ENCODE measurements around the gene HDAC10. TPM values are rescaled to one million over a fixed set of nuclear protein-coding genes. Genes with fewer than 3 reads are reported as not detected.
"Not testable (repeated sequence)": the region's sequence is repeated elsewhere in the genome, so short reads cannot be mapped to it uniquely, and the experiment has no call there.

The HDAC10 gene
- total RNA-seq, 2 experiments from 2014 or later: 71.4 to 75.9 TPM

DNA sequence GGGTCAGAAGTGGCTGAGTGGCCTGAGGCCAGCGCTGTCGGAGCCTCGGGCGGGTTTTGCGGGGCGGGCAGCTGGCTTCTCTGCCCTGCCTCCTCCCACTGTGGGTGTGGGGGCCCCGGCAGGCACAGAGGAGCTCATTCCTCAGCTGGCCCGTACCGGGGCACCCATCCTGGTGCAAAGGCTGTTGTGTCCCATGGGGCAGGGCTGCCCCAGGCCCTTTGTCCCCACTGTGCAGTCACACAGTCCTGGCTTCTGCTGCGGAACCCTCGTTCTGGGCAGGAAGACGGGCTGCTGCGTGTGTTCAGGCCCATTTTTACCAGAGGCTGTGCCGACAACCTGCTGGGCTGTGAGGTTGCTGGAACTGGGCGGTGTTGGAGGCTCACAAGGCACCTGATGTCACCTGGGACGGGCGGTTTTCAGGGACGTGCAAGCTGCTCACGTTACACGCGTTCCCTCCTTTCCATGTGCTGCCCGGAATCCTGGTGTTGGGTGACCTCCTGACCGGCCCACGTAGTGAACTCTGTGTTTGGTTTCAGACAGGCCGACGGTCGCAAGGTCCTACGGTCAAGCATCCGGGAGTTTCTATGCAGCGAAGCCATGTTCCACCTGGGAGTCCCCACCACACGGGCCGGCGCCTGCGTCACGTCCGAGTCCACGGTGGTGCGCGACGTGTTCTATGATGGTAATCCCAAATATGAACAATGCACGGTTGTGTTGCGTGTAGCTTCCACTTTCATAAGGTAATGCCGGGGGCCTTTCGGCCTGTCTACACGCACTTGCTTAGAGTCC lies 45.1 kb downstream of the HDAC10 start:
- ATAC-seq (no peak), DNase-seq (no peak)
- ChIA-PET CTCF (interaction anchor here (0.8 to 2.5 kb wide), 4 partner anchors 14 to 56 kb away, joined by 3 to 10 read pairs (median 4); no protein-coding TSS in a partner anchor), POLR2A (interaction anchor here (1.1 to 1.8 kb wide), 2 partner anchors 15 to 100 kb away, joined by 3 to 6 read pairs; no protein-coding TSS in a partner anchor)
- Mint-ChIP-seq H3K36me3 (ENCODE audit: low read depth) (peaks cover 35% of the 10 kb centered on the region), H3K9me3 (ENCODE audit: insufficient read depth) (no peaks in the 10 kb centered on the region), H3K4me3 (no peak overlapping the region), H3K27me3 (ENCODE audit: low read depth) (no peaks in the 10 kb centered on the region), H3K4me1 (ENCODE audit: low read depth) (peaks cover 30% of the 10 kb centered on the region), H3K27ac (no peak overlapping the region)

DNA sequence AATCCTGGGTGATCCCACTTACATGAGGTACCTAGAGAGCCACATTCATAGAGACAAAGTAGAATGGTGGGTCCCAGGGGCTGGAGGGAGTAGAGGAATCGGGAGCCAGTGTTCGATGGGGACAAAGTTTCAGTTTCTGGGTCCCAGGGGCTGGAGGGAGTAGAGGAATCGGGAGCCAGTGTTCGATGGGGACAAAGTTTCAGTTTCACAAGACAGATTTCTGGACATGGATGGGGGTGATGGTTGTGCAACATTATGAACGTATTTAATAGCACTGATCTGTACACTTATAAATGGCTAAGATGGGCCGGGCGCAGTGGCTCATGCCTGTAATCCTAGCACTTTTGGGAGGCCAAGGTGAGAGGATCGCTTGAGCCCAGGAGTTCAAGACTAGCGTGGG lies 46.1 kb downstream of the HDAC10 start:
- Mint-ChIP-seq H3K36me3 (ENCODE audit: low read depth) (peaks cover 31% of the 10 kb centered on the region), H3K4me1 (ENCODE audit: low read depth) (peaks cover 30% of the 10 kb centered on the region), H3K27ac (peak overlapping the region; percentile 56)
- CTCF ChIA-PET: interaction anchor here (2.5 kb wide), 1 partner anchor 13 kb away, joined by 10 read pairs; no protein-coding TSS in a partner anchor
- DNase-seq; H3K4me3 Mint-ChIP-seq; H3K9me3 Mint-ChIP-seq (ENCODE audit: insufficient read depth); H3K27me3 Mint-ChIP-seq (ENCODE audit: low read depth); ATAC-seq: not testable (repeated sequence)
- POLR2A ChIA-PET: interaction anchor here (1.1 kb wide), 1 partner anchor 99 kb away, joined by 3 read pairs; no protein-coding TSS in a partner anchor

- DNase-seq (no peak), ATAC-seq (no peak)
- Mint-ChIP-seq H3K4me1 (ENCODE audit: low read depth) (peaks cover 28% of the 10 kb centered on the region), H3K36me3 (ENCODE audit: low read depth) (peaks cover 28% of the 10 kb centered on the region), H3K4me3 (no peak overlapping the region), H3K27ac (peak overlapping the region; percentile 56), H3K27me3 (ENCODE audit: low read depth) (no peaks in the 10 kb centered on the region), H3K9me3 (ENCODE audit: insufficient read depth) (no peaks in the 10 kb centered on the region)
- ChIA-PET POLR2A (no interaction called here), CTCF (interaction anchor here (1.5 kb wide), 1 partner anchor 32 kb away, joined by 3 read pairs; no protein-coding TSS in a partner anchor)
These were observed 46.5 kb downstream of the HDAC10 start for GRCh38 chr22:50204571-50204970.

DNA sequence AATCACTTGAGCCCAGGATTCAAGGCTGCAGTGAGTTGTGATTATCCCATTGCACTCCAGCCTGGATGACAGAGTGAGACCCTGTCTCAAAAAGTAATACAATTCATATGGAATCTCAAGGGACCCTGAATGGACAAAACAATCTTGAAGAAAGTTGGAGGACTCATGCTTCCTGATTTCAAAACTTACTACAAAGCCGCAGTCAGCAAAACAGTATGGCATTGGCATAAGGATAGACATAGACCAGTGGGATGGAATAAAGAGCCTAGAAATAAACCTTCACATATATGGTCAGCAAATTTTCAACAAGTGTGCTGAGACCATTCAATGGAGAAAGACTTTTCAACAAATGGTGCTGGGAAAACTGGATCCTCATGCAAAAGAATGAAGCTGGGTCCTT lies 47.8 kb downstream of the HDAC10 start:
- H3K4me1 Mint-ChIP-seq (ENCODE audit: low read depth): peaks cover 31% of the 10 kb centered on the region
- no peak overlapping the region for H3K4me3 Mint-ChIP-seq
- no peaks in the 10 kb centered on the region for H3K27me3 Mint-ChIP-seq (ENCODE audit: low read depth)
- DNase-seq (no peak), ATAC-seq (no peak)
- H3K9me3 Mint-ChIP-seq (ENCODE audit: insufficient read depth): no peaks in the 10 kb centered on the region
- H3K36me3 Mint-ChIP-seq (ENCODE audit: low read depth): peaks cover 31% of the 10 kb centered on the region
- ChIA-PET CTCF (interaction anchor here (1.0 to 1.5 kb wide), 4 partner anchors 13 to 54 kb away, joined by 3 to 6 read pairs (median 4); no protein-coding TSS in a partner anchor), POLR2A (interaction anchor here (3.4 kb wide), 1 partner anchor 13 kb away, joined by 17 read pairs; no protein-coding TSS in a partner anchor)
- H3K27ac Mint-ChIP-seq: no peak overlapping the region

GRCh38 chr22:50202130-50202666 lies 48.9 kb downstream of the HDAC10 start:
- peak overlapping the region; percentile 70 for H3K27ac Mint-ChIP-seq
- H3K9me3 Mint-ChIP-seq (ENCODE audit: insufficient read depth): no peaks in the 10 kb centered on the region
- peak overlapping the region; percentile 82 for H3K4me3 Mint-ChIP-seq
- DNase-seq: no peak
- ChIA-PET CTCF (interaction anchor here (1.4 kb wide), 1 partner anchor 9 kb away, joined by 4 read pairs; no protein-coding TSS in a partner anchor), POLR2A (interaction anchor here (0.9 to 3.4 kb wide), 3 partner anchors 12 to 20 kb away, joined by 3 to 17 read pairs (median 3); no protein-coding TSS in a partner anchor)
- peaks cover 35% of the 10 kb centered on the region for H3K36me3 Mint-ChIP-seq (ENCODE audit: low read depth)
- peaks cover 25% of the 10 kb centered on the region for H3K4me1 Mint-ChIP-seq (ENCODE audit: low read depth)
- ATAC-seq: no peak
- no peaks in the 10 kb centered on the region for H3K27me3 Mint-ChIP-seq (ENCODE audit: low read depth)

DNA sequence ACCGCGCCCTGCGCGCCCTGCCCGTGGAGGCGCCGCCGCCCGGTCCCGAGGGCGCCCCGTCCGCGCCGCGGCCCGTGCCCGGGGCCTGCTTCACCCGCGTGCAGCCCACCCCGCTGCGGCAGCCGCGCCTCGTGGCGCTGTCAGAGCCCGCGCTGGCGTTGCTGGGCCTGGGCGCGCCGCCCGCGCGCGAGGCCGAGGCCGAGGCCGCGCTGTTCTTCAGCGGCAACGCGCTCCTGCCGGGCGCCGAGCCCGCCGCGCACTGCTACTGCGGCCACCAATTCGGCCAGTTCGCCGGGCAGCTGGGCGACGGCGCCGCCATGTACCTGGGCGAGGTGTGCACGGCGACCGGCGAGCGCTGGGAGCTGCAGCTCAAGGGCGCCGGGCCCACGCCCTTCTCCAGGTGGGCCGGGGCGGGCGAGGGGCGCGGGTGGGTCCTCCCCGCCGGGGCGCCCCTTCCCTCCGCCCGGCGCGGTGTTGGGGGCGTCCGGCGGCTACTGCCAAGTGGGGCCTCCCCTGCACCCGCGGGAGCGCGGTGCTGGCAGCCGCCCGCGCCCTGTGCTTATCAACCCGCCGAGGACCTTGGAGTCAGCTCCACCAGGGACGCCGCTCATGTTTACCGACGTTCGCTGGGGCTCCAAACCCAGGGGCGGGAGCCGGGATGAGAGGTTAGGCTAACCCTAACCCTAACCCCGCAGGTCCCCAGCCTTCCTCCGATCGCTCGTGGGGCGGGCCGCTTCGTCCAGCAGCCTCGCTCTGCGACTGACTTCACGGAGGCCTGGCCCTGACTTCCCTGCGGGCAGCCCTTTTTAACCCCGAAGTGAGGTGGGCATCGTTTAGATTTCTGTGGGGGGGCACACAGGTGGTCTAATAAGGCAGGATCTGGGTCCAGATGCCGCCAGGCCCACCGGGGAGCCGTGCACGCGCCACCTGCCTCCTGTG lies 49.6 kb downstream of the HDAC10 start:
- Mint-ChIP-seq H3K27me3 (ENCODE audit: low read depth) (no peaks in the 10 kb centered on the region), H3K27ac (peak overlapping the region; percentile 70), H3K36me3 (ENCODE audit: low read depth) (peaks cover 34% of the 10 kb centered on the region), H3K4me1 (ENCODE audit: low read depth) (peaks cover 25% of the 10 kb centered on the region), H3K4me3 (peak overlapping the region; percentile 82), H3K9me3 (ENCODE audit: insufficient read depth) (no peaks in the 10 kb centered on the region)
- DNase-seq (no peak), ATAC-seq (peak; percentile 45)
- CTCF ChIA-PET: interaction anchor here (1.4 kb wide), 1 partner anchor 9 kb away, joined by 4 read pairs; no protein-coding TSS in a partner anchor
- POLR2A ChIA-PET: interaction anchor here (0.9 to 3.4 kb wide), 3 partner anchors 11 to 19 kb away, joined by 3 to 17 read pairs (median 3); no protein-coding TSS in a partner anchor

- Mint-ChIP-seq H3K27me3 (ENCODE audit: low read depth) (no peaks in the 10 kb centered on the region), H3K4me3 (peak within 1 kb of the TSS; percentile 82), H3K27ac (peak within 1 kb of the TSS; percentile 77), H3K36me3 (ENCODE audit: low read depth) (peaks cover 30% of the 10 kb centered on the region), H3K4me1 (ENCODE audit: low read depth) (peaks cover 25% of the 10 kb centered on the region), H3K9me3 (ENCODE audit: insufficient read depth) (no peaks in the 10 kb centered on the region)
- ChIA-PET POLR2A (interaction anchor here (1.0 to 3.4 kb wide), 2 partner anchors 10 kb away, joined by 6 to 17 read pairs; no protein-coding TSS in a partner anchor), CTCF (no interaction called here)
- ATAC-seq: peak; percentile 91
- peak; percentile 94 for DNase-seq
These were observed 50.4 kb downstream of the HDAC10 start, which contains the start of gene SELENOO for GRCh38 chr22:50200461-50201190. Gene SELENOO (plus strand): TSS chr22:50201011. CDS start chr22:50201037, 26 bp downstream.

DNA sequence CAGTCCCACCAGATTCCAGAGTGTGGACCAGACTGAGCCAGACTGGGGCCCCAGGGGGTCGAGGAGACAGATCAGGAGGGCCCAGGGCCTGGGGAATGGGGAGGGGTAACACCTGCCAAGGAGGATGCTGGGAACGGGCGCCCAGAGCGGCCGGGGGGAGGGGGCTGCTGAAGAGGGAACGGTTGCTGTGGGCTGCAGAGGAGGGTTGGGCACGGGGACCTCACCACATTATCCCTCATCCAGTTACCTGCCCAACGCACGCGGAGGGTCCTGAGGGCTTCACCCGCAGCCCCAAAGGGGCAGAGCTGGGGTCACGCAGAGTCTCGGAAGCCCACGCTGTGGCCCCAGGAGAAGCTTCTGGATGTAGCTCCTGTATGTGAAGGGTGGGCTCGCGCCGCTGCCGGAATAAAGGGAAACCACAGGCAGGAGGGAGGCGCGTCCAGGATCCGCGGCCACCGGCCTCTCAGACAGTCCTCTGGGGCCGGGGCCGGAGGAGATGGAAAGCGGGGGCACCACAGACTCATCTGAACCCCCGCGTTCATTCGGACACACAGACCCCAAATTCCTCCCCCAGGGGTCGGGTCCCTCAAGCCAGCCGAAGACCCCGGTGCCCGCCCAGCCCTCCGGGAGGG lies 51.1 kb downstream of the HDAC10 start:
- ChIA-PET POLR2A (interaction anchor here (1.0 kb wide), 1 partner anchor 9 kb away, joined by 6 read pairs; no protein-coding TSS in a partner anchor), CTCF (no interaction called here)
- Mint-ChIP-seq H3K9me3 (ENCODE audit: insufficient read depth) (no peaks in the 10 kb centered on the region), H3K4me3 (peak overlapping the region; percentile 66), H3K36me3 (ENCODE audit: low read depth) (peaks cover 32% of the 10 kb centered on the region), H3K27me3 (ENCODE audit: low read depth) (no peaks in the 10 kb centered on the region), H3K4me1 (ENCODE audit: low read depth) (peaks cover 25% of the 10 kb centered on the region), H3K27ac (peak overlapping the region; percentile 72)
- ATAC-seq (peak; percentile 6), DNase-seq (peak; percentile 40)

DNA sequence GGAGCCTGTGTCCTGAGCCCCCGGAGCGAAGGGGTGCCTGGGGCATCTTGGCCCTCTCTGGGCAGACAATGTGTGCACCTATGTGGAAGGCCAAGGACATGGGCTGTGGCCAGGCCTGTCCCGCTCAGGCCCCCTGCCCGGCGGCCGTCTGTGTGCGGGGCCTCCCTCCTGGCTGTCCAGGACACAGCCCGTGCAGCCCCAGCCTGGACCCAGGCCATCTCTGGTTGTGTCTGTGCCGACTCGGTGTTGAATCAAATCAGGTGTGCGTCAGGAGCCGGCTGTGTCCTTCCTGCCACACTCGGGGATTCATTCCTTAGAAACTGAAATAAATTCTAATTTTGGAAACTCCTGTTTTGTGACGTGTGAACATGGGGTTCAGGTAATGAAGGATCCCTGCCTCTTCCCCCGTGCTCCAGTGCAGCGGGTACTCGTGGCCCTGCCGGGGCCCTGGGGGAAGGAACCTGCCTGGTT lies 51.8 kb downstream of the HDAC10 start:
- no peak for ATAC-seq
- POLR2A ChIA-PET: interaction anchor here (1.0 kb wide), 1 partner anchor 9 kb away, joined by 6 read pairs; no protein-coding TSS in a partner anchor
- peak overlapping the region; percentile 66 for H3K4me3 Mint-ChIP-seq
- H3K9me3 Mint-ChIP-seq (ENCODE audit: insufficient read depth): no peaks in the 10 kb centered on the region
- DNase-seq: no peak
- peaks cover 20% of the 10 kb centered on the region for H3K4me1 Mint-ChIP-seq (ENCODE audit: low read depth)
- H3K27me3 Mint-ChIP-seq (ENCODE audit: low read depth): no peaks in the 10 kb centered on the region
- peak overlapping the region; percentile 72 for H3K27ac Mint-ChIP-seq
- H3K36me3 Mint-ChIP-seq (ENCODE audit: low read depth): peaks cover 27% of the 10 kb centered on the region
- CTCF ChIA-PET: no interaction called here

DNA sequence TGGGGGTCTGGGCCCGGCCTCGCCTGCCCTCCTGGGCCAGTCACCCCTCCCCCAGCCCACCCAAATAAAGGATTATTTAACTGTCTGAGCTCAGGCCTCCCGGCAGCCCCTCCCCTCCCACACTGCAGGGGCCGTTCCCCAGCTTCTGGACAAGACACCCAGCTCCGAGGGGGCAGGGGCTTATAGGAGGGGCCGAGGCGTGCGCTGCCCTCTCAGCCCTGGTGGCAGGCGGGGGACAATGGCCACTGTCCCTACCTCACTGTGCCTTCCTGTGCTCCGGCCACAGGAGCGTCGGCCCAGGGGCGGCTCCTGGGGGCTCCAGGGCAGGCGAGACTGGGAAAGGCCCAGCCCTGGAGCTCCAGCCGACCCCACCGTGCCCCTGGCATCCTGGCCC lies 52.4 kb downstream of the HDAC10 start:
- H3K36me3 Mint-ChIP-seq (ENCODE audit: low read depth): peaks cover 23% of the 10 kb centered on the region
- DNase-seq: no peak
- no peak overlapping the region for H3K27ac Mint-ChIP-seq
- no peak for ATAC-seq
- ChIA-PET CTCF (no interaction called here), POLR2A (interaction anchor here (0.6 kb wide), 1 partner anchor 52 kb away, joined by 3 read pairs; no protein-coding TSS in a partner anchor)
- H3K4me1 Mint-ChIP-seq (ENCODE audit: low read depth): peaks cover 20% of the 10 kb centered on the region
- no peak overlapping the region for H3K4me3 Mint-ChIP-seq
- no peaks in the 10 kb centered on the region for H3K27me3 Mint-ChIP-seq (ENCODE audit: low read depth)
- H3K9me3 Mint-ChIP-seq (ENCODE audit: insufficient read depth): no peaks in the 10 kb centered on the region
